Esophagus muscularis mucosa (tissue), 4 donors: Measurements from ENCODE around the gene IFIT2. TPM values are rescaled to one million over a fixed set of nuclear protein-coding genes. Genes with fewer than 3 reads are reported as not detected.

ENCODE experiments used
- DNase-seq: peaks from one replicate; pipeline ENCODE4 v3.0.0-alpha.2; 2017; ENCODE audit errors: extremely low spot score
- H3K27ac ChIP-seq, 4 donors: fragments of 200-600 bp; sonication (generic); replicated peaks in 1 of 4; 1 replicate in 3 of 4; 2 replicates in 1 of 4; pipeline ENCODE4 v1.5.1; 2016 to 2019; ENCODE audit warnings: mild to moderate bottlenecking in 1 of 4
- H3K27me3 ChIP-seq, 4 donors: fragments of 200-600 bp; sonication (generic); one replicate each; pipeline versions ENCODE4 v1.5.1 to v1.6.0; 2016 to 2019
- H3K36me3 ChIP-seq, 4 donors: fragments of 200-600 bp; sonication (generic); one replicate each; pipeline ENCODE4 v1.5.1; 2016 to 2019
- H3K4me1 ChIP-seq, 4 donors: fragments of 200-600 bp; sonication (generic); one replicate each; pipeline ENCODE4 v1.5.1; 2016 to 2019
- H3K4me3 ChIP-seq, 4 donors: fragments of 200-600 bp; sonication (generic); 1 replicate in 2 of 4; 2 replicates in 2 of 4; pipeline ENCODE4 v1.5.1; 2016 to 2019; ENCODE audit warnings: mild to moderate bottlenecking in 4 of 4, moderate library complexity in 1 of 4
- H3K9me3 ChIP-seq, 4 donors: fragments of 200-600 bp; sonication (generic); 1 replicate in 3 of 4; 2 replicates in 1 of 4; pipeline ENCODE4 v1.5.1; 2016 to 2019
- CTCF ChIP-seq, 3 experiments: fragments of 200-600 bp in 2 of 3; fragments of 450-650 bp in 1 of 3; sonication (generic) in 2 of 3; IDR thresholded peaks; one replicate each; pipeline ENCODE4 v1.5.1; 2017 to 2019; ENCODE audit warnings: antibody characterized with exemption in 3 of 3, mild to moderate bottlenecking in 2 of 3, moderate library complexity in 1 of 3
- EP300 ChIP-seq: sonication (generic); formaldehyde crosslinking; IDR thresholded peaks from one replicate; pipeline ENCODE4 v1.6.1; 2017; ENCODE audit warnings: antibody characterized with exemption
- POLR2A ChIP-seq: fragments of 450-650 bp; IDR thresholded peaks from one replicate; pipeline ENCODE4 v1.6.1; 2017; ENCODE audit warnings: antibody characterized with exemption, moderate library complexity, mild to moderate bottlenecking, low read depth
- POLR2AphosphoS5 ChIP-seq, 2 donors: sonication (generic); formaldehyde crosslinking; IDR thresholded peaks; one replicate each; pipeline ENCODE4 v1.6.1; 2017; ENCODE audit warnings: antibody characterized with exemption in 2 of 2
- WGBS: methylation state at CpG from one replicate; pipeline ENCODE4 v1.1.5; 2018; 5-methylcytosine and 5-hydroxymethylcytosine counted together
- intact Hi-C: fragments of 100-400 bp; cut with DNase I; formaldehyde crosslinking; loops from one replicate; pipeline ENCODE4 v1.15.1; 2023
- total RNA-seq, 4 donors: library from RNA; depleted of rRNA; stranded (reverse); fragments of >200 nt; gene quantifications; one replicate each; pipeline versions ENCODE4 v1.1.0 to v1.2.1, GENCODE V29; 2016

Gene IFIT2
- total RNA-seq, 4 donors from 2014 or later = 2.2 to 5.0 (median 3.3) TPM

GRCh38 chr10:89357975-89358374, 56.1 kb downstream of the IFIT2 start:
- no peaks in the 10 kb centered on the region for H3K27me3 ChIP-seq
- H3K9me3 ChIP-seq = no peaks in the 10 kb centered on the region
- H3K4me1 ChIP-seq = peaks cover 0 to 4% (median under 1%) of the 10 kb centered on the region in 4 donors
- no peak overlapping the region for H3K27ac ChIP-seq
- no peaks in the 10 kb centered on the region for H3K36me3 ChIP-seq
- no peak overlapping the region for H3K4me3 ChIP-seq
- WGBS = 87% methylated on average over 2 of the region's 2 CpGs
- TF ChIP-seq EP300 (no peak), POLR2AphosphoS5 (IDR thresholded peaks at IDR 0.05) (no peak), POLR2A (no peak), CTCF (IDR thresholded peaks at IDR 0.05) (no peak)
- no peak for DNase-seq
- intact Hi-C loops = no loop called here

Other genes with a start within 250 kb of the IFIT2 start
- gene CH25H, start 94.7 kb upstream of the IFIT2 start, total RNA-seq = 10 to 100 TPM in 1 of 4 donors, 1 to 10 TPM in 3; 2.1 to 83.3 (median 2.4) TPM
- 10 to 100 TPM; 18.3 to 28.3 (median 24.0) TPM for gene LIPA, start 50.3 kb upstream of the IFIT2 start, total RNA-seq
- gene IFIT3, start 26.0 kb downstream of the IFIT2 start, total RNA-seq = 1 to 10 TPM; 7.8 to 9.8 (median 8.8) TPM
- gene IFIT1B, start 76.0 kb downstream of the IFIT2 start, total RNA-seq = under 1 TPM in 1 of 4 donors, not detected in 3; 0.33 TPM
- gene IFIT1, start 90.6 kb downstream of the IFIT2 start, total RNA-seq = 10 to 100 TPM; 10.6 to 15.4 (median 11.9) TPM
- gene IFIT5, start 112.5 kb downstream of the IFIT2 start, total RNA-seq = 10 to 100 TPM; 13.0 to 23.3 (median 19.1) TPM
- 1 to 10 TPM in 3 of 4 donors, under 1 TPM in 1; 0.83 to 2.2 (median 1.9) TPM for gene SLC16A12, start 233.5 kb downstream of the IFIT2 start, total RNA-seq